Upper lobe of right lung (tissue), 1 donor: Measurements from ENCODE around the gene LRP1B. TPM values are rescaled to one million over a fixed set of nuclear protein-coding genes. Genes with fewer than 3 reads are reported as not detected.

Source experiments
- ATAC-seq: fragments of 200-7000 bp; cut with Tn5 transposase; one replicate; pipeline ENCODE4 v1.9.1; 2020; ENCODE audit warnings: mild to moderate bottlenecking, moderate library complexity
- DNase-seq: peaks from one replicate; pipeline ENCODE4 v3.0.0-alpha.2; 2020
- H3K27ac ChIP-seq: fragments of 200-600 bp; one replicate; pipeline ENCODE4 v1.8.0; 2022
- H3K27me3 ChIP-seq: fragments of 200-600 bp; one replicate; pipeline ENCODE4 v1.8.0; 2022; ENCODE audit warnings: mild to moderate bottlenecking
- H3K36me3 ChIP-seq: fragments of 200-600 bp; one replicate; pipeline ENCODE4 v1.8.0; 2022
- H3K4me1 ChIP-seq: fragments of 200-600 bp; one replicate; pipeline ENCODE4 v1.8.0; 2022
- H3K4me3 ChIP-seq: fragments of 200-600 bp; one replicate; pipeline ENCODE4 v1.8.0; 2022; ENCODE audit warnings: mild to moderate bottlenecking
- H3K9me3 ChIP-seq: fragments of 200-600 bp; one replicate; pipeline ENCODE4 v1.8.0; 2022
- CTCF ChIP-seq: fragments of 200-600 bp; IDR thresholded peaks from one replicate; pipeline ENCODE4 v1.8.0; 2022; ENCODE audit warnings: antibody characterized with exemption
- intact Hi-C: fragments of 100-400 bp; cut with DNase I; formaldehyde crosslinking; loops from one replicate; pipeline ENCODE4 v1.11.0; 2022
- total RNA-seq: library from RNA; stranded (reverse); fragmentation: NEBNext Ultra II Directional; extraction: Animal tissue kit (Norgen Biotek cat#: 25700); gene quantifications from one replicate; pipeline ENCODE4 v1.2.1, GENCODE V29; 2021
- donor health status: DM: no; HTN: yes; CAD: no; lungs with severe emphysema.

The LRP1B gene
- total RNA-seq, 1 donor from 2014 or later: 0.12 TPM

- no peak overlapping the region for H3K4me3 ChIP-seq
- no peaks in the 10 kb centered on the region for H3K9me3 ChIP-seq
- no peaks in the 10 kb centered on the region for H3K4me1 ChIP-seq
- ATAC-seq (no peak), DNase-seq (no peak)
- intact Hi-C loops: no loop called here
- H3K27ac ChIP-seq: no peak overlapping the region
- no peaks in the 10 kb centered on the region for H3K27me3 ChIP-seq
- H3K36me3 ChIP-seq: no peaks in the 10 kb centered on the region
- TF ChIP-seq CTCF: no peak
Measured at GRCh38 chr2:140529706-140530105, 1601.1 kb downstream of the LRP1B start.

GRCh38 chr2:140528982-140529381 lies 1601.8 kb downstream of the LRP1B start:
- Histone ChIP-seq H3K36me3 (no peaks in the 10 kb centered on the region), H3K4me1 (no peaks in the 10 kb centered on the region), H3K4me3 (no peak overlapping the region), H3K27ac (no peak overlapping the region), H3K9me3 (no peaks in the 10 kb centered on the region), H3K27me3 (no peaks in the 10 kb centered on the region)
- DNase-seq: no peak
- intact Hi-C loops: no loop called here
- no peak for ATAC-seq
- TF ChIP-seq CTCF: no peak

- no peak for TF ChIP-seq CTCF
- Histone ChIP-seq H3K27me3 (no peaks in the 10 kb centered on the region), H3K9me3 (no peaks in the 10 kb centered on the region), H3K4me1 (no peaks in the 10 kb centered on the region), H3K27ac (no peak overlapping the region), H3K4me3 (no peak overlapping the region), H3K36me3 (no peaks in the 10 kb centered on the region)
- DNase-seq (no peak), ATAC-seq (no peak)
- intact Hi-C loops: no loop called here
Measured at GRCh38 chr2:140526575-140526974, 1604.2 kb downstream of the LRP1B start.

- no peak for DNase-seq
- no peak for TF ChIP-seq CTCF
Measured at GRCh38 chr2:140512106-140512505, 1618.7 kb downstream of the LRP1B start.

GRCh38 chr2:140509765-140510164 lies 1621.1 kb downstream of the LRP1B start:
- TF ChIP-seq CTCF: no peak
- ATAC-seq (no peak), DNase-seq (no peak)
- no peaks in the 10 kb centered on the region for H3K36me3 ChIP-seq
- no peaks in the 10 kb centered on the region for H3K27me3 ChIP-seq
- H3K4me3 ChIP-seq: no peak overlapping the region
- no peaks in the 10 kb centered on the region for H3K4me1 ChIP-seq
- intact Hi-C loops: no loop called here
- no peak overlapping the region for H3K27ac ChIP-seq
- no peaks in the 10 kb centered on the region for H3K9me3 ChIP-seq

More at GRCh38 chr2:140512106-140512505, 1618.7 kb downstream of the LRP1B start:
- no peak for ATAC-seq
- Histone ChIP-seq H3K36me3 (no peaks in the 10 kb centered on the region), H3K9me3 (no peaks in the 10 kb centered on the region), H3K4me1 (no peaks in the 10 kb centered on the region), H3K27me3 (no peaks in the 10 kb centered on the region), H3K27ac (no peak overlapping the region), H3K4me3 (no peak overlapping the region)
- intact Hi-C loops: no loop called here

GRCh38 chr2:140508756-140509155 lies 1622.1 kb downstream of the LRP1B start:
- Histone ChIP-seq H3K27me3 (no peaks in the 10 kb centered on the region), H3K9me3 (no peaks in the 10 kb centered on the region), H3K4me3 (no peak overlapping the region), H3K36me3 (no peaks in the 10 kb centered on the region), H3K4me1 (no peaks in the 10 kb centered on the region), H3K27ac (no peak overlapping the region)
- intact Hi-C loops: no loop called here
- DNase-seq (no peak), ATAC-seq (no peak)
- TF ChIP-seq CTCF: no peak
